B cell (primary cell): ENCODE data around the gene GUCA2A. TPM values are rescaled to one million over a fixed set of nuclear protein-coding genes. Genes with fewer than 3 reads are reported as not detected.

Source experiments
- ATAC-seq: fragments of 200-7000 bp; cut with Tn5 transposase; one replicate; pipeline ENCODE4 v1.10.0; 2021; ENCODE audit warnings: low read depth, mild to moderate bottlenecking, moderate number of reproducible peaks, moderate library complexity
- CTCF ChIA-PET: fragments of 350-600 bp; sonication (Branson Sonifier 250); formaldehyde crosslinking; loops from one replicate; lab custom pipeline; 2021; ENCODE audit warnings: antibody characterized with exemption, inconsistent platforms; lab: Charles Lee
- POLR2A ChIA-PET: fragments of 350-600 bp; sonication (Branson Sonifier 250); formaldehyde crosslinking; loops from one replicate; lab custom pipeline; 2021; ENCODE audit warnings: antibody characterized with exemption; lab: Charles Lee
- DNase-seq: peaks from one replicate; pipeline ENCODE4 v3.0.0; 2013
- H2AFZ ChIP-seq: 2 replicates; pipeline ENCODE4 v1.6.1; 2012; ENCODE audit warnings: mild to moderate bottlenecking, low read depth, low read length; ENCODE audit not compliant: insufficient read depth, poor library complexity, severe bottlenecking
- H3K27ac ChIP-seq, 2 donors: 1 replicate in 1 of 2; 2 replicates in 1 of 2; pipeline ENCODE4 v1.5.1; 2012 to 2013; ENCODE audit warnings: low read length in 2 of 2, mild to moderate bottlenecking in 2 of 2, moderate library complexity in 1 of 2
- H3K27me3 ChIP-seq, 4 experiments: fragments of 200-600 bp in 1 of 4; sonication (generic) in 1 of 4; replicated peaks in 1 of 4; 1 replicate in 2 of 4; 2 replicates in 2 of 4; pipeline versions ENCODE4 v1.6.1 to v1.7.0; 2013 to 2016; ENCODE audit warnings: low read length in 3 of 4, mild to moderate bottlenecking in 2 of 4, mixed read lengths in 1 of 4, moderate library complexity in 1 of 4; ENCODE audit not compliant: insufficient read depth in 4 of 4, control insufficient read depth in 3 of 4; ENCODE audit errors: control extremely low read depth in 1 of 4
- H3K36me3 ChIP-seq, 2 experiments: replicated peaks in 1 of 2; 1 replicate in 1 of 2; 2 replicates in 1 of 2; pipeline versions ENCODE4 v1.6.1 to v1.7.1; 2013; ENCODE audit warnings: low read length in 1 of 2; ENCODE audit not compliant: insufficient read depth in 2 of 2, control insufficient read depth in 1 of 2; ENCODE audit errors: control extremely low read depth in 1 of 2, extremely low read depth in 1 of 2
- H3K4me1 ChIP-seq, 2 donors: fragments of 200-600 bp in 1 of 2; sonication (generic) in 1 of 2; 1 replicate in 1 of 2; 2 replicates in 1 of 2; pipeline versions ENCODE4 v1.5.1 to v1.6.1; 2013 to 2017; ENCODE audit warnings: low read length in 2 of 2; ENCODE audit not compliant: control insufficient read depth in 2 of 2, insufficient read depth in 2 of 2
- H3K4me2 ChIP-seq: replicated peaks from 2 replicates; pipeline ENCODE3; 2012; ENCODE audit warnings: mild to moderate bottlenecking, low read depth, low read length; ENCODE audit not compliant: poor library complexity, severe bottlenecking
- H3K4me3 ChIP-seq, 5 experiments: fragments of 200-600 bp in 1 of 5; sonication (generic) in 1 of 5; 1 replicate in 3 of 5; 2 replicates in 2 of 5; pipeline versions ENCODE4 v1.5.1 to v1.7.0; 2011 to 2016; ENCODE audit warnings: low read length in 4 of 5, mild to moderate bottlenecking in 4 of 5, low read depth in 2 of 5, control low read depth in 1 of 5, moderate library complexity in 1 of 5; ENCODE audit not compliant: insufficient read depth in 1 of 5; ENCODE audit errors: control extremely low read depth in 1 of 5, extremely low read depth in 1 of 5
- H3K79me2 ChIP-seq: fragments of 200-600 bp; sonication (generic); one replicate; pipeline ENCODE4 v1.6.0; 2016; ENCODE audit warnings: low read length; ENCODE audit not compliant: control insufficient read depth, insufficient read depth
- H3K9ac ChIP-seq: fragments of 200-600 bp; sonication (generic); 2 replicates; pipeline ENCODE4 v1.6.1; 2017; ENCODE audit warnings: mild to moderate bottlenecking, low read length, moderate library complexity
- H3K9me3 ChIP-seq, 3 donors: one replicate each; pipeline versions ENCODE4 v1.6.1 to v1.7.1; 2013; ENCODE audit warnings: low read length in 2 of 3; ENCODE audit not compliant: control insufficient read depth in 2 of 3, insufficient read depth in 1 of 3; ENCODE audit errors: control extremely low read depth in 1 of 3
- H4K20me1 ChIP-seq: 2 replicates; pipeline ENCODE4 v1.6.0; 2012; ENCODE audit warnings: mild to moderate bottlenecking, low read length; ENCODE audit not compliant: insufficient read depth, control insufficient read depth, poor library complexity, severe bottlenecking
- H3K27ac Mint-ChIP-seq: one replicate; pipeline ENCODE4 v1.8.0; 2021; ENCODE audit warnings: mixed read lengths
- H3K27me3 Mint-ChIP-seq: one replicate; pipeline ENCODE4 v1.8.0; 2021; ENCODE audit warnings: mixed read lengths
- H3K4me1 Mint-ChIP-seq: one replicate; pipeline ENCODE4 v1.8.0; 2021; ENCODE audit warnings: mixed read lengths
- H3K4me3 Mint-ChIP-seq: one replicate; pipeline ENCODE4 v1.8.0; 2021; ENCODE audit warnings: mixed read lengths
- H3K9me3 Mint-ChIP-seq: one replicate; pipeline ENCODE4 v1.8.0; 2022; ENCODE audit warnings: mixed read lengths; ENCODE audit not compliant: insufficient read depth
- CTCF ChIP-seq: fragments of 200-600 bp; IDR thresholded peaks from one replicate; pipeline ENCODE4 v1.8.0; 2022; ENCODE audit warnings: antibody characterized with exemption, mild to moderate bottlenecking
- EZH2 ChIP-seq: IDR thresholded peaks from 2 replicates; pipeline ENCODE4 v1.6.1; 2012; ENCODE audit warnings: borderline replicate concordance, low read depth, mild to moderate bottlenecking, moderate library complexity, low read length; ENCODE audit not compliant: insufficient read depth, poor library complexity, severe bottlenecking
- WGBS: methylation state at CpG from one replicate; pipeline ENCODE4 v1.1.5; 2013; ENCODE audit warnings: missing lambda C conversion rate; ENCODE audit not compliant: insufficient coverage; 5-methylcytosine and 5-hydroxymethylcytosine counted together
- intact Hi-C: fragments of 100-400 bp; cut with micrococcal nuclease; formaldehyde crosslinking; loops from one replicate; pipeline ENCODE4 v1.10.0; 2022
- polyA plus RNA-seq: library from polyadenylated mRNA; depleted of rRNA; stranded (reverse); fragments of >200 nt; gene quantifications from 2 replicates; pipeline ENCODE4 v1.2.3, GENCODE V29; 2012
- total RNA-seq, 2 donors: library from RNA; stranded (reverse); fragments of 120-200 nt in 1 of 2; gene quantifications; 1 replicate in 1 of 2; 2 replicates in 1 of 2; pipeline versions ENCODE4 v1.2.3 to v1.2.4, GENCODE V29; 2013 to 2022

Gene GUCA2A
- total and polyA plus RNA-seq, 2 donors (not counting 1 experiment from before 2014, with no cell fraction given) = not detected

- H3K4me1 ChIP-seq = no peaks in the 10 kb centered on the region
- TF ChIP-seq CTCF (no peak), EZH2 (no peak)
- Mint-ChIP-seq H3K9me3 (no peaks in the 10 kb centered on the region), H3K4me3 (no peak overlapping the region), H3K4me1 (no peaks in the 10 kb centered on the region), H3K27ac (no peak overlapping the region), H3K27me3 (peaks cover 13% of the 10 kb centered on the region)
- no peaks in the 10 kb centered on the region for H3K36me3 ChIP-seq
- no peak overlapping the region for H3K9ac ChIP-seq
- ATAC-seq = no peak
- no peaks in the 10 kb centered on the region for H3K79me2 ChIP-seq
- H2AFZ ChIP-seq = no peak overlapping the region
- DNase-seq = no peak
- 94% methylated on average over 4 of the region's 5 CpGs for WGBS
- H3K27me3 ChIP-seq = peaks cover 0 to 10% (median 5%) of the 10 kb centered on the region in 4 experiments
- intact Hi-C loops = no loop called here
- H3K27ac ChIP-seq = no peak overlapping the region
- H3K4me3 ChIP-seq = no peak overlapping the region
- no peaks in the 10 kb centered on the region for H3K9me3 ChIP-seq
- no peaks in the 10 kb centered on the region for H4K20me1 ChIP-seq
- POLR2A ChIA-PET = no interaction called here
- CTCF ChIA-PET = interaction anchor here (3.9 kb wide), 1 partner anchor 22 kb away, joined by 17 read pairs; no protein-coding TSS in a partner anchor
- H3K4me2 ChIP-seq = no peak overlapping the region
Observed at GRCh38 chr1:42150651-42151050, 13.9 kb downstream of the GUCA2A start.

- H3K27ac ChIP-seq = no peak overlapping the region
- POLR2A ChIA-PET = no interaction called here
- ATAC-seq = no peak
- no peaks in the 10 kb centered on the region for H3K4me1 ChIP-seq
- intact Hi-C loops = no loop called here
- H2AFZ ChIP-seq = no peak overlapping the region
- no peak overlapping the region for H3K4me3 ChIP-seq
- no peaks in the 10 kb centered on the region for H3K36me3 ChIP-seq
- no CpG with 5 or more reads among the region's 1 CpG for WGBS
- no peak overlapping the region for H3K4me3 Mint-ChIP-seq
- H3K9ac ChIP-seq = no peak overlapping the region
- CTCF ChIA-PET = interaction anchor here (1.0 to 3.9 kb wide), 2 partner anchors 25 to 598 kb away, joined by 3 to 17 read pairs; no protein-coding TSS in a partner anchor
- H3K4me1 Mint-ChIP-seq = no peaks in the 10 kb centered on the region
- no peak overlapping the region for H3K27ac Mint-ChIP-seq
- H3K9me3 Mint-ChIP-seq = no peaks in the 10 kb centered on the region
- H3K27me3 ChIP-seq = peaks cover 0 to 17% (median 5%) of the 10 kb centered on the region in 4 experiments
- no peaks in the 10 kb centered on the region for H4K20me1 ChIP-seq
- no peak overlapping the region for H3K4me2 ChIP-seq
- peaks cover 16% of the 10 kb centered on the region for H3K27me3 Mint-ChIP-seq
- H3K9me3 ChIP-seq = no peaks in the 10 kb centered on the region
- no peak for DNase-seq
- no peaks in the 10 kb centered on the region for H3K79me2 ChIP-seq
- TF ChIP-seq CTCF = no peak
- no peak for TF ChIP-seq EZH2
Observed at GRCh38 chr1:42148166-42148565, 16.4 kb downstream of the GUCA2A start.
